ENCODE data around the gene RSAD2. TPM values are rescaled to one million over a fixed set of nuclear protein-coding genes. Genes with fewer than 3 reads are reported as not detected.
A peak's percentile ranks its signal among the peaks of the same experiment; 100 is the strongest.

Gene RSAD2, protein sequence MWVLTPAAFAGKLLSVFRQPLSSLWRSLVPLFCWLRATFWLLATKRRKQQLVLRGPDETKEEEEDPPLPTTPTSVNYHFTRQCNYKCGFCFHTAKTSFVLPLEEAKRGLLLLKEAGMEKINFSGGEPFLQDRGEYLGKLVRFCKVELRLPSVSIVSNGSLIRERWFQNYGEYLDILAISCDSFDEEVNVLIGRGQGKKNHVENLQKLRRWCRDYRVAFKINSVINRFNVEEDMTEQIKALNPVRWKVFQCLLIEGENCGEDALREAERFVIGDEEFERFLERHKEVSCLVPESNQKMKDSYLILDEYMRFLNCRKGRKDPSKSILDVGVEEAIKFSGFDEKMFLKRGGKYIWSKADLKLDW
- 2.2 and 2.4 TPM in 2 replicates for total RNA-seq

- intact Hi-C loops (cut with micrococcal nuclease), result loop anchor here (1.0 kb wide), 5 partner anchors 11 to 44 kb away; partner anchors contain the start of gene RNF144A
- DNase-seq (ENCODE audit: low spot score), result peak; percentile 46
- peak within 1 kb of the TSS; percentile 86 for H3K4me3 Mint-ChIP-seq
- H3K27me3 Mint-ChIP-seq (ENCODE audit: insufficient read depth), result no peaks in the 10 kb centered on the region
- H3K36me3 Mint-ChIP-seq (ENCODE audit: low read depth), result peaks cover 10% of the 10 kb centered on the region
- H3K9me3 Mint-ChIP-seq, result peaks cover 14% of the 10 kb centered on the region
- peak within 1 kb of the TSS; percentile 80 for H3K27ac Mint-ChIP-seq
- peaks cover 83% of the 10 kb centered on the region for H3K4me1 Mint-ChIP-seq (ENCODE audit: low read depth)
Observed at GRCh38 chr2:6877402-6878304, at the start of gene RSAD2. Gene RSAD2, plus strand, starts transcription at chr2:6877777. Its CDS starts 24 bp downstream, at chr2:6877801.

DNA sequence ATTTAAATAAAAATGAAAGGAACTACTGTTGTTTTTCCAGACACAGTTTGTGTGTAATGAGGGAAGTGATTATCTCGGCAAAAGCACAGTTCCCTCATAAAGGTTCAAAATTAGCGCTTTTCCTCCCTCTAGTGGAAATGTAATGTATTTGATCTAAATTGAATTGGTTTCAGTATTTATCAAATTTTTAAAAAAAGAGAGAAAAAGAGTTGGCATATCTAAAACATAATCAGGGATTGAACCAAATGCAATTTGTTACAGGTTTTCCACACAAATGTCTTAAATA lies 49.3 kb upstream of the RSAD2 start:
- Mint-ChIP-seq H3K27me3 (ENCODE audit: insufficient read depth) (no peaks in the 10 kb centered on the region), H3K4me1 (ENCODE audit: low read depth) (peaks cover 24% of the 10 kb centered on the region), H3K36me3 (ENCODE audit: low read depth) (peaks cover 24% of the 10 kb centered on the region), H3K4me3 (no peak overlapping the region), H3K9me3 (peaks cover 26% of the 10 kb centered on the region), H3K27ac (no peak overlapping the region)
- intact Hi-C loops (cut with micrococcal nuclease), result no loop called here
- DNase-seq (ENCODE audit: low spot score), result no peak

- H3K4me3 Mint-ChIP-seq, result no peak overlapping the region
- peaks cover 46% of the 10 kb centered on the region for H3K4me1 Mint-ChIP-seq (ENCODE audit: low read depth)
- no peak overlapping the region for H3K27ac Mint-ChIP-seq
- intact Hi-C loops (cut with micrococcal nuclease), result no loop called here
- peaks cover 36% of the 10 kb centered on the region for H3K9me3 Mint-ChIP-seq
- no peaks in the 10 kb centered on the region for H3K27me3 Mint-ChIP-seq (ENCODE audit: insufficient read depth)
- no peak for DNase-seq (ENCODE audit: low spot score)
- H3K36me3 Mint-ChIP-seq (ENCODE audit: low read depth), result peaks cover 32% of the 10 kb centered on the region
Observed at GRCh38 chr2:6831229-6831628, 46.3 kb upstream of the RSAD2 start.

GRCh38 chr2:6832596-6833299 lies 44.8 kb upstream of the RSAD2 start:
- no peak for DNase-seq (ENCODE audit: low spot score)
- intact Hi-C loops (cut with micrococcal nuclease), result loop anchor here (1.0 kb wide), 1 partner anchor 45 kb away; the partner anchor contains the start of gene RSAD2

DNA sequence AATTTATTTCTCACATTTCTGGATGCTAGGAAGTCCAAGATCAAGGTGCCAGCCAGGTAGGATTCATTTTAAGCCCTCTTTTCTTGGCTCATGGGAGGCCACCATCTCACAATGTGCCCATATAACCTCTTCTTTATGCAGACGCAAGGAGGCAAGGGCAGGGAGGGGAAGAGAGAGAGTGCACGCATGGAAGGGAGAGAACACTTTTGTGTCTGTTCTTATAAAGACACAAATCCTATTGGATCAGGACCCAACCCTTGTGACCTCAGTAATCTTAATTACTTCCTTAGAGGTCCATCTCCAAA lies 44.3 kb upstream of the RSAD2 start:
- Mint-ChIP-seq H3K36me3 (ENCODE audit: low read depth) (peaks cover 35% of the 10 kb centered on the region), H3K4me1 (ENCODE audit: low read depth) (peaks cover 34% of the 10 kb centered on the region), H3K4me3 (peak overlapping the region; percentile 34), H3K27ac (peak overlapping the region; percentile 89), H3K27me3 (ENCODE audit: insufficient read depth) (no peaks in the 10 kb centered on the region), H3K9me3 (peaks cover 36% of the 10 kb centered on the region)
- intact Hi-C loops (cut with micrococcal nuclease), result loop anchor here (1.0 kb wide), 1 partner anchor 44 kb away; the partner anchor contains the start of gene RSAD2
- DNase-seq (ENCODE audit: low spot score), result no peak

More at GRCh38 chr2:6832596-6833299, 44.8 kb upstream of the RSAD2 start:
- peaks cover 32% of the 10 kb centered on the region for H3K36me3 Mint-ChIP-seq (ENCODE audit: low read depth)
- peak overlapping the region; percentile 89 for H3K27ac Mint-ChIP-seq
- peaks cover 36% of the 10 kb centered on the region for H3K9me3 Mint-ChIP-seq
- H3K4me3 Mint-ChIP-seq, result peak overlapping the region; percentile 34
- no peaks in the 10 kb centered on the region for H3K27me3 Mint-ChIP-seq (ENCODE audit: insufficient read depth)
- peaks cover 39% of the 10 kb centered on the region for H3K4me1 Mint-ChIP-seq (ENCODE audit: low read depth)

- no peak for DNase-seq (ENCODE audit: low spot score)
- H3K36me3 Mint-ChIP-seq (ENCODE audit: low read depth), result peaks cover 37% of the 10 kb centered on the region
- H3K27me3 Mint-ChIP-seq (ENCODE audit: insufficient read depth), result no peaks in the 10 kb centered on the region
- H3K27ac Mint-ChIP-seq, result peak overlapping the region; percentile 1
- intact Hi-C loops (cut with micrococcal nuclease), result loop anchor here (2.0 kb wide), 1 partner anchor 15 kb away; no protein-coding TSS in a partner anchor
- no peak overlapping the region for H3K4me3 Mint-ChIP-seq
- peaks cover 33% of the 10 kb centered on the region for H3K4me1 Mint-ChIP-seq (ENCODE audit: low read depth)
- H3K9me3 Mint-ChIP-seq, result peaks cover 36% of the 10 kb centered on the region
Observed at GRCh38 chr2:6834163-6834562, 43.4 kb upstream of the RSAD2 start.

GRCh38 chr2:6835467-6835866 lies 42.1 kb upstream of the RSAD2 start:
- H3K36me3 Mint-ChIP-seq (ENCODE audit: low read depth), result peaks cover 40% of the 10 kb centered on the region
- peaks cover 40% of the 10 kb centered on the region for H3K9me3 Mint-ChIP-seq
- no peak for DNase-seq (ENCODE audit: low spot score)
- peak overlapping the region; percentile 36 for H3K27ac Mint-ChIP-seq
- peaks cover 33% of the 10 kb centered on the region for H3K4me1 Mint-ChIP-seq (ENCODE audit: low read depth)
- H3K4me3 Mint-ChIP-seq, result no peak overlapping the region
- no peaks in the 10 kb centered on the region for H3K27me3 Mint-ChIP-seq (ENCODE audit: insufficient read depth)
- intact Hi-C loops (cut with micrococcal nuclease), result loop anchor here (1.0 to 2.0 kb wide), 3 partner anchors 13 to 78 kb away; no protein-coding TSS in a partner anchor

DNA sequence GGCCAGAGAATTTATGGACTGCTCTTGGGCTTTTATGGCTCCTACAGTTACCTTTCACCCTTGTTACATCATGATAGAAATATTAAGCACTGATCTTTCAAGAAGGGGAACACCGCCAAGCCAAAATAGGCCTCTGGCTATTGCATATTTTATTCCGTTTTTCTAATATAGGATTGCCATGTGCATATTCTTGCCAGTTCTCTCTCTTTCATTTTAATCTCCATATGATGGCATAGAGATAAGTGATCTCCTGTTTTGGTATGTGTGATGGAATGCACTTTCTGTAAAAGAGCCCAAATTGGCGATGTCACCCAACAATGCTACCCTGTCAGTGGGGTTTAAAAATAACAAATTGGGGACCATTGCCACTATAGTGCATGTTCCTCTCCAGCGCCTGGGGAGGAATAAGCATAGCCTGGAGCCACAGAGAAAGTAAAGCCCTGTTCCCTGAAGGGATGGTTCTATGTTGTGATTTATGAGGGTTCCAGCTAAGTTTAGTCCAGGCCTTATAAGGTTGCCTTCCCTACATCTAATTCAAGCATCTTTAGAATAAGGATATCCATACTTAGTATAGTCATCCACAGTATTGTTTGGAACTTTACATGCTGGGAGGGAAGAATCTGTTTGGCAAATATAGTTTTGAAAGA lies 38.8 kb upstream of the RSAD2 start:
- peaks cover 33% of the 10 kb centered on the region for H3K9me3 Mint-ChIP-seq
- H3K4me3 Mint-ChIP-seq, result no peak overlapping the region
- no peak overlapping the region for H3K27ac Mint-ChIP-seq
- H3K4me1 Mint-ChIP-seq (ENCODE audit: low read depth), result peaks cover 24% of the 10 kb centered on the region
- peaks cover 34% of the 10 kb centered on the region for H3K36me3 Mint-ChIP-seq (ENCODE audit: low read depth)
- no peak for DNase-seq (ENCODE audit: low spot score)
- no peaks in the 10 kb centered on the region for H3K27me3 Mint-ChIP-seq (ENCODE audit: insufficient read depth)
- intact Hi-C loops (cut with micrococcal nuclease), result no loop called here

GRCh38 chr2:6841537-6842287 lies 35.9 kb upstream of the RSAD2 start:
- Mint-ChIP-seq H3K4me3 (no peak overlapping the region), H3K9me3 (peaks cover 53% of the 10 kb centered on the region), H3K4me1 (ENCODE audit: low read depth) (peaks cover 5% of the 10 kb centered on the region), H3K27me3 (ENCODE audit: insufficient read depth) (no peaks in the 10 kb centered on the region), H3K36me3 (ENCODE audit: low read depth) (peaks cover 49% of the 10 kb centered on the region), H3K27ac (no peak overlapping the region)
- DNase-seq (ENCODE audit: low spot score), result no peak
- intact Hi-C loops (cut with micrococcal nuclease), result no loop called here

DNA sequence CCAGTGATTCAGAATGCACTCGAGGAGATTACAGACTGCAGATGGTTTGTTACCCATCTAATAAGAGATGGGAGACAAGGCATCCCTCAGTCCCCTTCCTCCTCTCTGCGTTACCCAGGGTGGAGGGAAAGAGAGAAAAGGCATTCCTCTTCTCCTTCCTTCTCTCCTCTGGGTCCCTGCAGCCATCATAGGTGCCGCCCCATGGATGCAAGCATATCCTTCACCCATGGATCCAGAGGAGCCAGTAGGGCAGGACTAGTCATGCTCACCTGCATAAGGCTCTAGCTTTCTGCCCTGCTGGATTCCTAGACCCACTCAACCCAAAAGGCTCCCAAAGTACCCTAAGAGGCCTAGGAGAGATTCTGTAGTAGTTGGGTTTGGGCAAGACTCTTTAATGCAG lies 32.3 kb upstream of the RSAD2 start:
- Mint-ChIP-seq H3K36me3 (ENCODE audit: low read depth) (peaks cover 64% of the 10 kb centered on the region), H3K9me3 (peaks cover 56% of the 10 kb centered on the region), H3K27me3 (ENCODE audit: insufficient read depth) (no peaks in the 10 kb centered on the region), H3K27ac (no peak overlapping the region), H3K4me1 (ENCODE audit: low read depth) (peaks cover 14% of the 10 kb centered on the region), H3K4me3 (no peak overlapping the region)
- intact Hi-C loops (cut with micrococcal nuclease), result no loop called here
- DNase-seq (ENCODE audit: low spot score), result no peak

- Mint-ChIP-seq H3K36me3 (ENCODE audit: low read depth) (peaks cover 66% of the 10 kb centered on the region), H3K9me3 (peaks cover 55% of the 10 kb centered on the region), H3K4me1 (ENCODE audit: low read depth) (peaks cover 18% of the 10 kb centered on the region), H3K27me3 (ENCODE audit: insufficient read depth) (no peaks in the 10 kb centered on the region), H3K27ac (no peak overlapping the region), H3K4me3 (no peak overlapping the region)
- intact Hi-C loops (cut with micrococcal nuclease), result no loop called here
- DNase-seq (ENCODE audit: low spot score), result no peak
Observed at GRCh38 chr2:6845903-6846302, 31.7 kb upstream of the RSAD2 start.

DNA sequence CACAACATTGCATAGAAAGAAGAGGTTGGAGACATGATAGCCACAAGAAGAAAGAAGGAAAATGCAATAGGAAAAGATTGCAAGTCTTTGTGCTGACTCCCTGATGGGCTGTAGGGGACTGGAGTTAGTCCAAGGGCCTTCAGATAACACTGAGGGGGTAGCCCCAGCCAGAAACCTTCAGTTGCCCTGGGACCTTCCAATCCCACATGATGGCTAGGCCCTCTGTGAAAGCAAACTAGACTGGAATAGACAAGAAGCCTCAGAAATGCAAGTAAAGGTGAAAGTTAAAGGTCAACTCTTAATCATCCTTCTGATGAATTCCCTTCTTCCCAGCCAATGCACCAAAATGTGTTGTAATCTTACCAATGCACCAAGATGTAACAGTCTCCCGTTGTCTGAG lies 31.0 kb upstream of the RSAD2 start:
- peaks cover 63% of the 10 kb centered on the region for H3K36me3 Mint-ChIP-seq (ENCODE audit: low read depth)
- H3K9me3 Mint-ChIP-seq, result peaks cover 55% of the 10 kb centered on the region
- peaks cover 18% of the 10 kb centered on the region for H3K4me1 Mint-ChIP-seq (ENCODE audit: low read depth)
- intact Hi-C loops (cut with micrococcal nuclease), result no loop called here
- no peaks in the 10 kb centered on the region for H3K27me3 Mint-ChIP-seq (ENCODE audit: insufficient read depth)
- H3K27ac Mint-ChIP-seq, result no peak overlapping the region
- H3K4me3 Mint-ChIP-seq, result no peak overlapping the region
- no peak for DNase-seq (ENCODE audit: low spot score)

Measured in activated T-helper 1 cell treated with anti-CD3 and anti-CD28 coated beads, Interleukin-12 subunit alpha, Interleukin-12 subunit beta, Interleukin-2, Interleukin-4 antibody, amounts not matched to agents 30 ng/mL and 10 ng/mL and 1 ng/mL, durations not matched to agents 14 hours and 24 hours and 36 hours (primary cell).